Upper lobe of left lung (tissue), 6 donors: ENCODE results near the gene SACM1L. TPM values are rescaled to one million over a fixed set of nuclear protein-coding genes. Genes with fewer than 3 reads are reported as not detected.

Source experiments
- ATAC-seq, 2 donors: fragments of 200-7000 bp; cut with Tn5 transposase; one replicate each; pipeline ENCODE4 v1.9.1; 2022; ENCODE audit warnings: mild to moderate bottlenecking in 2 of 2, moderate library complexity in 2 of 2; ENCODE audit not compliant: low FRiP score in 2 of 2
- DNase-seq, 2 donors: peaks; one replicate each; pipeline ENCODE4 v3.0.0-alpha.2; 2019 to 2020
- H3K27ac ChIP-seq, 4 donors: fragments of 200-600 bp; sonication (generic); one replicate each; pipeline ENCODE4 v1.5.1; 2016 to 2019
- H3K27me3 ChIP-seq, 4 donors: fragments of 200-600 bp; sonication (generic); one replicate each; pipeline ENCODE4 v1.5.1; 2017 to 2019
- H3K36me3 ChIP-seq, 4 donors: fragments of 200-600 bp; sonication (generic); one replicate each; pipeline ENCODE4 v1.5.1; 2016 to 2019
- H3K4me1 ChIP-seq, 4 donors: fragments of 200-600 bp; sonication (generic); one replicate each; pipeline ENCODE4 v1.5.1; 2018 to 2019
- H3K4me3 ChIP-seq, 4 donors: fragments of 200-600 bp; sonication (generic); one replicate each; pipeline ENCODE4 v1.5.1; 2017 to 2019; ENCODE audit warnings: mild to moderate bottlenecking in 2 of 4, moderate library complexity in 1 of 4
- H3K9me3 ChIP-seq, 4 donors: fragments of 200-600 bp; sonication (generic); one replicate each; pipeline ENCODE4 v1.5.1; 2018 to 2019
- CTCF ChIP-seq, 6 experiments: fragments of 450-650 bp in 4 of 6; fragments of 200-600 bp in 2 of 6; sonication (generic) in 2 of 6; IDR thresholded peaks; one replicate each; pipeline ENCODE4 v1.5.1; 2016 to 2019; ENCODE audit warnings: antibody characterized with exemption in 6 of 6
- EP300 ChIP-seq, 4 donors: sonication (generic); formaldehyde crosslinking; IDR thresholded peaks; one replicate each; pipeline ENCODE4 v1.5.1; 2017; ENCODE audit warnings: antibody characterized with exemption in 4 of 4, control low read depth in 2 of 4
- POLR2A ChIP-seq, 4 donors: fragments of 450-650 bp; IDR thresholded peaks; one replicate each; pipeline ENCODE4 v1.5.1; 2016 to 2017; ENCODE audit warnings: antibody characterized with exemption in 4 of 4, mild to moderate bottlenecking in 2 of 4
- POLR2AphosphoS5 ChIP-seq, 2 donors: sonication (generic); formaldehyde crosslinking; IDR thresholded peaks; one replicate each; pipeline ENCODE4 v1.5.1; 2017; ENCODE audit warnings: antibody characterized with exemption in 2 of 2
- WGBS, 2 donors: methylation state at CpG; one replicate each; pipeline ENCODE4 v1.1.5; 2017 to 2018; 5-methylcytosine and 5-hydroxymethylcytosine counted together
- total RNA-seq, 6 donors: library from RNA; depleted of rRNA in 4 of 6; stranded (reverse); fragments of >200 nt in 4 of 6; gene quantifications; one replicate each; pipeline versions ENCODE4 v1.1.0 to v1.2.1, GENCODE V29; 2016 to 2021
- donor health status: DM: no; HTN: no; CAD: no; lungs with moderate emphysema.
- donor health status: DM: no; HTN: yes; CAD: no; lungs with severe emphysema.

Gene SACM1L
- total RNA-seq, 6 donors from 2014 or later: 29.9 to 102 (median 63.9) TPM

- WGBS, 2 donors: 67 to 83% methylated on average over 4 of the region's 4 CpGs
- Histone ChIP-seq H3K27ac (no peak overlapping the region), H3K4me3 (no peak overlapping the region), H3K36me3 (no peaks in the 10 kb centered on the region), H3K4me1 (no peaks in the 10 kb centered on the region), H3K27me3 (no peaks in the 10 kb centered on the region), H3K9me3 (peaks cover 0 to 8% (median 0%) of the 10 kb centered on the region in 4 donors)
- no peak for ATAC-seq
- no peak for DNase-seq
- TF ChIP-seq POLR2AphosphoS5 (IDR thresholded peaks at IDR 0.05) (no peak), POLR2A (IDR thresholded peaks at IDR 0.05) (no peak), EP300 (IDR thresholded peaks at IDR 0.05) (no peak), CTCF (IDR thresholded peaks at IDR 0.05) (no peak)
Observed at GRCh38 chr3:45786801-45787495, 97.8 kb downstream of the SACM1L start.

- TF ChIP-seq CTCF (IDR thresholded peaks at IDR 0.05): no peak
- H3K4me1 ChIP-seq: no peaks in the 10 kb centered on the region
- H3K27ac ChIP-seq: no peak overlapping the region
- no peaks in the 10 kb centered on the region for H3K36me3 ChIP-seq
- 94 to 95% methylated on average over 2 of the region's 2 CpGs for WGBS, 2 donors
- no peaks in the 10 kb centered on the region for H3K27me3 ChIP-seq
- DNase-seq (no peak), ATAC-seq (no peak)
- no peak overlapping the region for H3K4me3 ChIP-seq
- peaks cover 0 to 8% (median 0%) of the 10 kb centered on the region in 4 donors for H3K9me3 ChIP-seq
Observed at GRCh38 chr3:45787551-45787950, 98.4 kb downstream of the SACM1L start.

- Histone ChIP-seq H3K4me1 (no peaks in the 10 kb centered on the region), H3K36me3 (no peaks in the 10 kb centered on the region), H3K9me3 (peaks cover 0 to 8% (median 0%) of the 10 kb centered on the region in 4 donors), H3K27me3 (no peaks in the 10 kb centered on the region), H3K4me3 (no peak overlapping the region), H3K27ac (no peak overlapping the region)
- no peak for DNase-seq
- WGBS, 2 donors: 93 to 96% methylated on average over 4 of the region's 4 CpGs
- no peak for ATAC-seq
- TF ChIP-seq POLR2AphosphoS5 (IDR thresholded peaks at IDR 0.05) (no peak), POLR2A (IDR thresholded peaks at IDR 0.05) (no peak), CTCF (IDR thresholded peaks at IDR 0.05) (no peak), EP300 (IDR thresholded peaks at IDR 0.05) (no peak)
Observed at GRCh38 chr3:45789235-45789812, 100.1 kb downstream of the SACM1L start.

GRCh38 chr3:45790596-45790995 lies 101.4 kb downstream of the SACM1L start:
- WGBS, 2 donors: 80 to 81% methylated on average over 2 of the region's 2 CpGs
- Histone ChIP-seq H3K27me3 (peaks cover 0 to 2% (median 0%) of the 10 kb centered on the region in 4 donors), H3K4me1 (peaks cover 0 to 4% (median 1%) of the 10 kb centered on the region in 4 donors), H3K9me3 (peaks cover 0 to 8% (median 0%) of the 10 kb centered on the region in 4 donors), H3K27ac (no peak overlapping the region), H3K36me3 (no peaks in the 10 kb centered on the region), H3K4me3 (no peak overlapping the region)
- DNase-seq (no peak), ATAC-seq (no peak)
- TF ChIP-seq CTCF (IDR thresholded peaks at IDR 0.05): no peak
- no peak for TF ChIP-seq POLR2AphosphoS5 (IDR thresholded peaks at IDR 0.05)
- no peak for TF ChIP-seq POLR2A (IDR thresholded peaks at IDR 0.05)
- TF ChIP-seq EP300 (IDR thresholded peaks at IDR 0.05): no peak

- Histone ChIP-seq H3K27ac (no peak overlapping the region), H3K9me3 (peaks cover 0 to 8% (median 0%) of the 10 kb centered on the region in 4 donors), H3K4me3 (no peak overlapping the region), H3K36me3 (no peaks in the 10 kb centered on the region), H3K4me1 (peaks cover 11 to 17% (median 14%) of the 10 kb centered on the region in 4 donors), H3K27me3 (peaks cover 0 to 16% (median 7%) of the 10 kb centered on the region in 4 donors)
- ATAC-seq (no peak), DNase-seq (no peak)
- TF ChIP-seq POLR2AphosphoS5 (IDR thresholded peaks at IDR 0.05) (no peak), EP300 (IDR thresholded peaks at IDR 0.05) (no peak), POLR2A (IDR thresholded peaks at IDR 0.05) (no peak), CTCF (IDR thresholded peaks at IDR 0.05) (no peak)
- 88 to 89% methylated on average over 2 of the region's 2 CpGs for WGBS, 2 donors
Observed at GRCh38 chr3:45792036-45792435, 102.8 kb downstream of the SACM1L start.
